GM08714 (cell line): ENCODE data around the gene INTU.
"Not testable (repeated sequence)": the region's sequence is repeated elsewhere in the genome, so short reads cannot be mapped to it uniquely, and the experiment has no call there.

Source experiments
- H3K4me3 ChIP-seq: fragments of 200-500 bp; sonication (Bioruptor generic); 2 replicates; pipeline ENCODE4 v1.5.1; 2014; ENCODE audit warnings: mild to moderate bottlenecking, low read length, inconsistent platforms
- ZNF274 ChIP-seq: IDR thresholded peaks from 2 replicates; pipeline ENCODE4 v1.6.1; 2012; ENCODE audit warnings: mild to moderate bottlenecking, low read depth, low read length

Gene INTU

DNA sequence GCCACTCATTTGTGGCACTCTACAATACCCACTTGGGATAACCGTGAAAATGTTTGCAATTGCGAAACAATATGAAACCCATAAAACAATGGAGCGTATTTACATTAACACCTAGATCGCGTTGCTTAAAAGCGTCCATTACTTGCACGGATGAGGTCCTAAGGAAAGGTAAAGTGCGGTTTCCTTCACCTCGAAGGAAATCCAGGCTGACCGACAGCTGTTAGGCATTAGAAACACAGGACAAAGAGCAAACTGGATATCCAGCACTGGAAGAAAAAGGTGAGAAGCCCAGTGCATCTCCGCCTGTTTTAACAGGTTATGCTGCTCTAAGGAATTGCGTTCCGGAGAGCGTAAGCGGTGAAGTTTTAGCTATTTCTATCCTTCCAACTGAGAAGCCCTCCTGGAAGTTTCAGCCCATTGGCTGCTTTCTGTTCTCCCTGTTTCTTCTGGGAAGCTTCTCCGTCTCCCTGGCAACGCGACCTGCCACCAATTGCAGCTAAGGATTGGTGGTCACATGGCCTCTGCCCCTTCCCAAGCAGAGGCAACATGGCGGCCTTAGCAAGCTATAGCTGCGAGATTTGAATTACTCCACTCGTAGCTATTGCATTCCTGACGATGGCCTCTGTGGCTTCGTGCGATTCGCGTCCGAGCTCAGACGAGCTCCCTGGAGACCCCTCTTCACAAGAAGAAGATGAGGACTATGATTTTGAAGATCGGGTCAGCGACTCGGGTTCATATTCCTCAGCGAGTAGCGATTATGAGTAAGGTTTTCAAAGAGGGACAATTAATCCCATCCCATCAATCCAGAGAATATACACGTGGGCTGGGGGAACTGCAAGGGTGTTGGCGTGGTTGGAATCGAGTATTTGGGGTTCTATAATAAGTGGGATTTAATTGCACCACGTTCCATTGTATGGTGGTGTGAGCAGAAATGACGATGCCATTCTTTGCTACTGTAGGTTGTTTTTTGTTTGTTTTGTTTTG is at the start of gene INTU:
Gene INTU, plus strand, starts transcription at position 538 of the 984 bp plus-strand sequence. Its CDS starts 78 bp downstream, at position 616.
- peak within 1 kb of the TSS; percentile 92 for H3K4me3 ChIP-seq
- no peak for TF ChIP-seq ZNF274

DNA sequence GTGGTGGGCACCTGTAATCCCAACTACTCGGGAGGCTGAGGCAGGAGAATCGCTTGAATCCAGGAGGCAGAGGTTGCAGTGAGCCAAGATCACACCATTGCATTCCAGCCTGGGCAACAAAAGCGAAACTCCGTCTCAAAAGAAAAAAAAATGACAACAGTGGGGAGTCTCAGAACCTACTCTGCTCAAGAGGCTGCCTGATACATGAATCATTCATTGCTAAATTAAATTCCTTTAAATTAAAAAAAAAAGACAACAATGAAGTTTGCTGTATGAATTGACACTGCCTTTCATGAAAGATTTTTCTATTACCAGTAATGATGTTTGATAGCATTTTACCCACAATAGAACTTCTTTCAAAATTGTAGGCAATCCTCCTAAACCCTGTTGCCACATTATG is 46.3 kb upstream of the INTU start:
- H3K4me3 ChIP-seq = not testable (repeated sequence)

DNA sequence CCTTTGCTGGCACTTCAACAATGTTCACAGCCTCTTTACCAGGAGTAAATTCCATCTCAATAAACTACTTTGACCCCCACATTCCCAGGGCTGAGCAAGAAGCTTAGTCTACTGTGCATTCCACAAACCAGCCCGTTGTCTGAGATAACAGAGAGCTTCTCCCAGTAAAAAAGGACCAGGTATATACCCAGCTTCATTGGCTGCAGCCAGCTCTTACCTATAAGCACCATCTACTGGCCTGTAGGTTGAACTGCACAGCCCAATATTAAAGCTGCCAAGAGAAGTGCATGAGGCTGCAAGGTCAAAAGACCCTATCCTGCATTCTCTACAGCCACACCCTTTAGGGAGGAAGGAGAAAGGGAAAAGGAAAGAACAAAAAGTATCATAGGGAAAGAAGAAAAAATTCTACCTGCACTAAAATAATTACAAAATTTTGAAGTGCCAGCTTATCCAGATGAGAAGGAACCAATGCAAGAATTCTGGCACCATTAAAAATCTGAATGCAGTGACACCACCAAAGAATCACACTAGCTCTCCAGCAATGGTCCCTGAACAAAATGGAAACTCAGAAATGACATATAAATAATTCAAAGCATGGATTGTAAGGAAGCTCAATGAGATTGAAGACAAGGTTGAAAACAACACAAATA is 45.7 kb upstream of the INTU start:
- no peak for TF ChIP-seq ZNF274
- no peak overlapping the region for H3K4me3 ChIP-seq

DNA sequence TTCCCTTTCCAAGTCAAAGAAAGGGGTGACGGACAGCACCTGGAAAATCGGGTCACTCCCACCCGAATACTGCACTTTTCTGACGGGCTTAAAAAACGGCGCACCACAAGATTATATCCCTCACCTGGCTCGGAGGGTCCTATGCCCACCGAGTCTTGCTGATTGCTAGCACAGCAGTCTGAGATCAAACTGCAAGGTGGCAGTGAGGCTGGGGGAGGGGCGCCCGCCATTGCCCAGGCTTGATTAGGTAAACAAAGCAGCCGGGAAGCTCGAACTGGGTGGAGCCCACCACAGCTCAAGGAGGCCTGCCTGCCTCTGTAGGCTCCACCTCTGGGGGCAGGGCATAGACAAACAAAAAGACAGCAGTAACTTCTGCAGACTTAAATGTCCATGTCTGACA is 43.6 kb upstream of the INTU start:
- H3K4me3 ChIP-seq = not testable (repeated sequence)

DNA sequence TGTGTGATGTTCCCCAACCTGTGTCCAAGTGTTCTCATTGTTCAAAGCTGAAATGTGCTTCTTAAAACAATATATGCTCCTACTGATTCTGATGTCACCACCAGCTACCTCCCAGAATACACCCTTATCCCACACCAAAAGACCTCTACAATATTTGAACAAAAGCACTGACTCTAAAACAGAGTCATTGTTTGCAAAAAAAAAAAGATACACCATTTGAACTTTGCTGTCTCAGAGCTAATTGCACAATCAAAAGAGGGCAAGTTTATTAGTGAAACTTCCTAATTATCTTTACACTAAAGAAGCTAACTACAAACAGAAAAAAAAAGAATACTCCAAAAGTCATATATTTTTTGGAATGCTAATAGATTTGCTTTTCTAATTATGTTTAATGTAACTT is 34.1 kb upstream of the INTU start:
- H3K4me3 ChIP-seq = no peak overlapping the region
- TF ChIP-seq ZNF274 = no peak

DNA sequence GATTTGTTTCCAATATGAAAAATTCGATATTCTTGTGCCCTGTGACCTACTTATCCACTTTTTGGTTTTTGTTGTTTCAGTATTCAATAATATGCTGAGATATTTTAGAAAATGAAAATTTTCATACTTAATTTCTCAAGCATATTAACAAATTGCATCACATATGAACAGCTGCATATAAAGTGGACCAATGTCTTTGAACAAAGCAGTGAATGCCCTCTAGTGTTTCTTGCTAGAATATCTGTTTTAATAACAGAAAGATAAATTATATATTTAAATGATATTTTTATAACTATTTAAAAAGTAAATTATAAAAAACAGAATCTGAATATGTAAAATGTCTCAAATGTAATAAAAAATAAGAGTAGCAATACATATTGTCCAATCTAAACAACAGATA is 31.7 kb upstream of the INTU start:
- no peak for TF ChIP-seq ZNF274
- no peak overlapping the region for H3K4me3 ChIP-seq

DNA sequence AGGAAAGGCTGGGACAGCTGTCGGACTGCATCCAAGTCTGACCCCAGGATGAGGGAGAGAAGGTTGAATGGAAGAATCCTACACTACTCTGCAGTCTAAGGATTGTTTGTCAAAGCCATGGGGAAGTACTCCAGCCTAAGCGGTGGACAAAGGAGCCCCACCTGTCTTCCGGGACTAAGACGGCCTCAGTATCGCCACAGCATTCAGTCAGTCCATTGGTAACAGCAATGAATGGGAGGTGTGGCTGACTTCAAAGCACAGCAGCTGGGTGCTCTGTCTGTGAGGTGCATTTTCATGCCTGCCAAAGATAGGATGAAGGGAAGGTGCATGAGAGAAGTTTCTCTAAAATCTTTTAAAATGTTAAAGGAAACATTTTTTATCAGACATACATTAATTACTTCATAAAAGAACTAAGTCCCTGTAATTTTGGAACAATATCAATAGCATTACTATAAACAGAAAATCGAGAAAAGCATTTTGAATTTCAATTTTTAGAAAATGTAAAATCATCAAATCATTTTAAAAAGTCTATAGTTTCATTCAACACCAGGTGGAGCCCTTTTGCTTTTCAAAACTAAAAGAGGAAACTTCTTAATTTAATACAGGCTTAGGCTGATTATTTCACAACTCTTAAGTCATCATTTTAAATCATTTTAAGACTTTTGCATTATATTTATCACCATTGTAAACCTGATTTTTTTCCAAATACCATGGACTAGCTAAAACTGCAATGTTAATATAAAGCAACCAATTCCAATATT is 27.6 kb upstream of the INTU start:
- no peak overlapping the region for H3K4me3 ChIP-seq
- no peak for TF ChIP-seq ZNF274

DNA sequence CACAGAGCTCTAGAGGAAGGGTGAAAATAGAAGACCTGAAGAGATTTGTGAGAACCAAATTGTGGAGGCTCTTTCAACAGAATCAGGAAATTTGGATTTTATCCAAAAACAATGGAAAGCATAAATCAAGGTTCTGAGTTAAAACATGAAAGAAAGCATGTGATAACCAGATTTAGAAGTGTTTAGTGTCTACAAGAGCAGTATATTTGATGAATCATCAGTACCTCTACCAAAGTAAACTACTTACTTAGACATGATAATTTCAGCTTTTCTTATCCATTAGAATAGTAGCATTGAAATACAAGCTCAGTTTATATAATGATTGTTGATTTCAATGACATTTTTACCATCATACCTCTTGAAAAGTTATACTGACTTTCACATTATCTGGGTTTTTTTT is 25.9 kb upstream of the INTU start:
- no peak overlapping the region for H3K4me3 ChIP-seq

DNA sequence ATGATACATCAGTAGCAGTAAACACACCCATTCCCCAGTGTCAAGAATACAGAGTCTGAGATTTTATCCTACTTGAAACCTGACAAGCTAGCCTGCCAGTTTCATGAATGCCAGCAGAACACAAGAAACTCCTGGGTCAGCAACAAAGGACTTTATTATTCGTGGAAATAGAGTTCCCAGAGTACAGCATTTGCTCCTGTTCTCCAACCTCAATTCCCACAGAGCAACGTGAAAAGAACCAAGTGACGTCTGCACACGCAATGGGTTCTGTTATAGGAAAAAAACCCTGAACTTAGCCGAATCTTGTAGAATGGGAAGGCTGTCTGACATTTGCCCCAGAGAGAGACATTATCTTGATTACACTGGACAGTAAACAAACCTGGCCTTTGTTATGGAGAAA is 23.3 kb upstream of the INTU start:
- TF ChIP-seq ZNF274 = no peak
- no peak overlapping the region for H3K4me3 ChIP-seq

More for the DNA sequence above, 25.9 kb upstream of the INTU start:
- no peak for TF ChIP-seq ZNF274

DNA sequence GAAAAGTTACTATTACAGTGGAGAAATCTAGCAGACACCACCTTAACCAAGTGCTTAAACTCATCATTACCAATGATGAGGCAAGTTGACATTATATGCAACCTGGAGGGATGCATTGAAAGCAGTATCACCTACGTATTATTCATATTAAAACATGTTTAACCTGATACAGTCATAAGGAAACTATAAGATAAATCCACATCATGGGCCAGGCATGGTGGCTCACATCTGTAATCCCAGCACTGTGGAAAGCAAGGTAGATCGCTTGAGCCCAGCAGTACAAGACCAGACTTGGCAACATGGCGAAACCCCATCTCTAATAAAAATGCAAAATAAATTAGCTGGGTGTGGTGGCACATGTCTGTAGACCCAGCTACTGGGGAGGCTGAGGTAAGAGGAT is 22.3 kb upstream of the INTU start:
- H3K4me3 ChIP-seq = no peak overlapping the region
- TF ChIP-seq ZNF274 = no peak

DNA sequence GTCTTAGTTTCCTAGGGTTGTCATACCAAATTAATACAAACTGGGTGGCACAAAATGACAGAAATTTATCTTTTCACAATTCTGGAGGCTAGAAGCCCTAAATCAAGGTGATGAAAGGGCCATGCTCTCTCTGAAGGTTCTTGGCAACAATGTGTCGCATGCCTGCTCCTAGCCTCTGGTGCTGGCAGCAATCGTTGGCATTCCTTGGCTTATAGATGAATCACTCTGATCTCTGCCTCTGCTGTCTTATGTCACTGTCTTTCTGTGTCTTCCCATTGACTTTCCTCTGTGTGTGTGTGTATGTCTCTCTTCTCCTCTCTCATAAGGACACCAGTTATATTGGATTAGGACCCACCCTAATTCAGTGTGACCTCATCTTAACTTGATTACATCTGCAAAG is 15.9 kb upstream of the INTU start:
- H3K4me3 ChIP-seq = no peak overlapping the region
- no peak for TF ChIP-seq ZNF274

DNA sequence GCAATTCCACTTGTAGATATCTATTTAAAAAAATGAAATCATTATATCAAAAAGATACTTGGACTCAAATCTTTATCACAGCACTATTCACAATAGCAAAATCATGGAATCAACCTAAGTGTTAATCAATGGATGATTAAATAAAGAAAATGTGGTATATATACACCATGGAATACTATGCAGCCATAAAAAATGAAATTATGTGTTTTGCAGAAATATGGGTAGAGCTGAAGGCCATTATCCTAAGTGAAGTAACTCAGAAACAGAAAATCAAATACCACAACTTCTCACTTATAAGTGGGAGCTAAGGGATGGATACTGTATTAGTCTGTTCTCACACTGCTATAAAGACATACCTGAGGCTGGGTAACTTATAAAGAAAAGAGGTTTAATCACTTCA is 14.3 kb upstream of the INTU start:
- no peak overlapping the region for H3K4me3 ChIP-seq
- TF ChIP-seq ZNF274 = no peak

DNA sequence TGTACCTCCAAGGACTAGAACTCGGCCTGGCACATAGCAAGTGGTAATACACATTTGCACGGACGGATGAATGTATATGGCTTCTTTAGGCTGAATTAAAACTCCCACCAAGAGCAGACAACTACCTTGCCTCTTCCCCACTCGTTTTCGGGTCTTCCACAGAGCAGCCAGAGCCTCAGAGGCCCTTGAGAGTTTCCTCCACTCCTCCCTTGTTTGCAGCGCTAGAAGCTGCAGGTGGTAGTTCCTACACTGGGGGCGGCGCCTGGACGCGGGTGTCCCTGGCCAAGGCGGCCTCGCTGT is 10.2 kb upstream of the INTU start:
- H3K4me3 ChIP-seq = peak overlapping the region; percentile 56; the same call in 1 of the 2 replicates
- TF ChIP-seq ZNF274 = no peak

DNA sequence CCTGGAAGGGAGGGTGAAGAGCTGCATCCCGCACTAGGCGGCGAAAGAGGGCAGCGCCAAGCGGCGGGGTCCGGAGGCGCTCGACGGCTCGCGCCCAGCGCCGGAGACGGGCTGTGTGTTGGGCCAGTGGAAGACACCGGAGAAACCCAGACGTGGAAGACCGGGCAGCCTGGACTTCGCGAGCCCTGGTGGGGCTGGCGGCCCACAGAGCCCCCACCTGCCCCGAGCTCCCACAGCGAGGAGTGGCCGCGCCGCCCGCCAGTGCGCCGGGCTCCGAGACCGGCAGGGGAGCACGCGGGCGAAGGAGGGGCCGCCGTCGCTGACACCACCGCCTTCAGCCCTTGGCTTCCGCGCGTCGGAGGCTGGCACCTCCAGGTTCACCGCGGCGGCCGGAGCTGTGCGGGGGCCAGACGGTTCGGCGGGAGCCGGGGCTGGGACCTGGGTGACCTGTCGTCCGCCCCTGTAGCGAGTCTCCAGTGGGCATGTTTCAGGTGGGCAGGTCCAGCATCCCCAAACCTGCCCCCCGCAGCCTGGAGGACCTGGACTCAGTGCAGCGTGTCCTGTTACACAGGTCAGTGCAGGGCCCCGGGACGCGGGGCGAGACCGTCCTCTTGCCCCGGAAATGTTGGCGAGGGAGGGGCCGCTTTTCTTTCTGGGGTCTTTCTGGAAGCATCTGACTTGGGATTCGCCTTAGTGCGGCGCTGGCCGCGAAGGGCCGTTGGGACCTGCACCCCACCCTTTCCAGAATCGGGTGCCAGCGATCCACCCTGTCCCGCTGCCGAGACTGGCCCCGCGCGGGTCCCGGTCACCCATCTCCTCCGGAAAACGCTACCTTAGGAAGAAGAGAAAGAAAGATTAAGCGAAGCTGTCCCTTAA is 9.6 kb upstream of the INTU start:
- no peak for TF ChIP-seq ZNF274
- peak overlapping the region; percentile 56 for H3K4me3 ChIP-seq
